ENCODE results near the gene FSTL1.

The FSTL1 gene, protein sequence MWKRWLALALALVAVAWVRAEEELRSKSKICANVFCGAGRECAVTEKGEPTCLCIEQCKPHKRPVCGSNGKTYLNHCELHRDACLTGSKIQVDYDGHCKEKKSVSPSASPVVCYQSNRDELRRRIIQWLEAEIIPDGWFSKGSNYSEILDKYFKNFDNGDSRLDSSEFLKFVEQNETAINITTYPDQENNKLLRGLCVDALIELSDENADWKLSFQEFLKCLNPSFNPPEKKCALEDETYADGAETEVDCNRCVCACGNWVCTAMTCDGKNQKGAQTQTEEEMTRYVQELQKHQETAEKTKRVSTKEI

DNA sequence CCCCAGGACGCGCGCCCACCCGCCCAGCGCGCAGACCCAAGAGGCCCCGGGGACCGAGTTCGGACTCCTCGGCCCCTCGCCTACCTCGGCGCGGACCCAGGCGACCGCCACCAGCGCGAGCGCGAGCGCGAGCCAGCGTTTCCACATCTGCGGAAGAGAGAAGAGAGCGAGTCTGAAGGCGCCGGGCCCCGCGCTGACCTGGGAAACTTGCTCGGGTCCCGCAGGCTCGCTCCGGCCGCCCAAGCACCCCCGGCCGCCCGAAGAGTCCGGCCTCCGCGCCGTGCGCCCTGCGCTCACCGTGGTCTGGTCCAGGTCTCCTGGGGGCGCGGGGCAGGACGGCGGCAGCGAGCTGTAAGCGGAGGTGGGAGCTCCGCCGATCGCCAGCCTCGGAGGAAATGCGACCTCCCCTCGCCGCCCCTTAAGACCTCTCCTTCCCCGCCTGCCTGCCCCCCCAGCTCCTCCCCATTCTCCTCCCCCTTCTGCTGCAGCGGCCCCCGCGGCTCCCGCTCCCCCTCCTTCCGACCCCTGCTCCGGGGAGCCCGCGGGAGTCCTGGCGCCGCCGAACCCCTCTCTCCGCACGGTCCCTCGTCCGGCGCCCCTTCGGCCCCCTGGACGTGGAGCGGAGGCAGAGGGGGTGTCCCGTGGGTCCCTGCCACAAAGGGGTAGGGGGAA lies at the start of gene FSTL1:
FSTL1 (minus strand) TSS at position 393 of the 672 bp plus-strand sequence; CDS start at position 147, 246 bp downstream.
- no peak for DNase-seq

DNA sequence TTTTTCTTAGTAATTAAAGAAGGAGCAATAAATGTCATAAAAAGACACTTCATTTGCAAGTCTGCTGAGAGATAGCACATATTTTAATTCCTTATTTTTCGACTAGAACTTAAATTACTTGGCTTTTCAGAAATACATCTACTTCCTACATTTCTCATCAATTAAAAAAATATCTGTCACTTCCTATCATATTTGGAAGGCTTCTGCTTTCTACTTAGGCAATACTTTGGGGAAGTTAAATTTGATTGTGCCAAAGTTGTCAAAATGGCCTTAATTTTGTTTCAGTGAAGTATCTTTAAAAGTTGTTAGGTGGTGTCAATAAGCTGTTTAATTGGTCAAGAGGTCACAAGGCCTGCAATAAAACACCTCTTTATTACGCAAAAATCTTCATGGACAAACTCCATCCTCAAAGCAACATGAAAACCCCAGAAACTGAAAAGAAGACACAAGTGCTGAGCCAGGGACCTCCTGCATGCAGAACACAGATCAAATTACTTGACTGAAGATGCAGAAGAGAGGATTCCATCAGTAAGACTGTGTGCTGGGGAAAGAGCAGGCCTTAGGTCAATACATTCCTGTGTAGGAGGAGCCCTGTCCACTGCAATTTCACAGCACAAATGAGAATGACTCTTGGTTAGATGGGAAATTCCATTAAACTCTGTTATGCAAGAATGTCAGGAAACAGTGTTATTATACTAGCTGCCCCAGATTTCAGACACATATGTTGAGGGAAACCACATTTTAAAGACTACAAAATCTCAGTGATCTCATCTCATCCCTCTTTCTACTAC lies 48.0 kb upstream of the FSTL1 start:
- DNase-seq: no peak

DNA sequence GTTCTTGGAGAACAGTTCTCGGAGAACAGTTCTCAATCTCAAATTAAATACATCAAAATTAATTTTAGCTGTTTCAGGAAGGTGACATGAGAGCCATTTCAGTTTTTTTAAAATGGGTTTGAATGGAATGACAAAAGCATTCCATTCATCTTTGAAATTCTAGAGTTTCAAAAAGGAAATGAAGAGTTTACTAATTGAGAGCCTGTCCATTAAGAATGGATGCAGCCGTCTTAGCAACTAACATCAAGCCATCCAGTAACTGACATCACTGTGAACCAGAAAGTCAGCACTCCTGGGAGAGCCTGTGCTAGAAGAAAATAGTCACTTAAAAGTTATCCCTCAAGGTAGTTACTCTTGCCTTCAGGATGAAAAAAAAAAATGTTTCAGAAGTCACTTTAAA lies 47.0 kb upstream of the FSTL1 start:
- no peak for DNase-seq

DNA sequence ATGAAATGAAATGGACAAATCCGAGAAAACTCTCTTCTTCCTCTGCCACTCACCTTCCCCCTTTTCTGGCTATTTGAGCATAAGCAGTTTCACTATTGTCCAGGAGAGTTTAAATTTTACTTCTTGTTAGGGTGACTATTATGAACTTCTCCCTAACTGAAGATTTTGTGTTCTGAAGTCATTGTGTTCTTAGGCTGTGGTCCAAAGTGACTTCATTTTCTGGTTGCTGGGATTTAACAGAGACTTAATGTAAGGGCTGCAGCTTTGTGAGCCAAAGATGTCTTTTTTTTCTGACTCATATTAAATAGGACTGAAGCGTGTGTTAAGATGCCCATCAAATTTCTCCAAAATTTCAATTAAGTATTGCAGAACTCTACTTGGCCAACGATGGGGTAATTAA lies 46.5 kb upstream of the FSTL1 start:
- no peak for DNase-seq

DNA sequence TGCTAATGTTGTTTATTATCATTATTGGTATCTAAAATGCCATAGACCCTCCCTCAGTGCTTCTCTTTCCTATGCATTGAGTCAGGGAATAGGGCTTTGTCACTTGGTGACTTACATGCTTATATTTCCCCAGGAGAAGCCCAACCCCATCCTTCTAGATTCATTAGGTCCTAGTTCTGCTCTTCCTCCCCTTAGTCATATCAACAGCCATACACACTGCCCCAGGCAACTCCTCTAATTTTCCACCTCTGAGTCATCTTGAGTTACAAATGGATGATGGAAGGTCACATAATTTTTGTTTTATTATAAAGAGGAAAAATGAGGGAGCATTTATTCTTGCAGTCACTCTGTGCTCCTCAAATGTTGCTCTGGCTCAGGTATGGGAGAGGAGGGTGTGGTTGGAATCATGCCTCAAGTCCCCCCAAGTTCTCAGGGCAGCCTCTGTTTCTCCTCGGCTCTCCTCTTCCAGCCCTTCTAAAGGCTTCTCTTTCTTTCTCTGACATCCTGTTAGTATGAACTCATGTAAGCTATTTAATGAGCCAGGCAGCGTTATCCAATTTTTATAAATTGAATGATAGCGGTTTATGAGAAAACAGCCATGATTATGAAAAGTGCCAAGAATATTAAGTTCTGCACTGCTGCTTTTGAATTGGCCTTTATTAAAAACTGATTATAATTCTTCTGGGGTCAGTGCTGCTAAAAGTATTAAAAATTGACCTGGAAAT lies 45.6 kb upstream of the FSTL1 start:
- no peak for DNase-seq

DNA sequence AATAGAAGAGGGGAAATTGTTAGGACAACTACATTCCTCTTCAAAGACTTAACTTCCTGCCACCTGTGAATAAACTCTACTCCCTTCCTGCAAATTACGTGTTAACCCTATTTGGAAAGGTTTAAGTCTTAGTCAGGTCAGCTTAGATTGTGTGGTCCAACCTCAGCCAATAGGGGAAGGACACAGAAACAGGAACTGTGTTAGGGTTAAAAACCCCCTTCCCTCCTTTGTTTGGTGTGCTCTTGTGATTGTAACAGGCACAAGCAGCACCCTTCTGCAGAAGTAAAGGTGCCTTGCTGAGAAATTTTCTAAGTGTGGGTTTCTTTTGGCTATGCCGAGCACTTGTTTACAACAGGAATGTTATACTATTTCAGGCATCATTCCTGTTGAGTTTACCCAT lies 45.0 kb upstream of the FSTL1 start:
- DNase-seq: no peak

DNA sequence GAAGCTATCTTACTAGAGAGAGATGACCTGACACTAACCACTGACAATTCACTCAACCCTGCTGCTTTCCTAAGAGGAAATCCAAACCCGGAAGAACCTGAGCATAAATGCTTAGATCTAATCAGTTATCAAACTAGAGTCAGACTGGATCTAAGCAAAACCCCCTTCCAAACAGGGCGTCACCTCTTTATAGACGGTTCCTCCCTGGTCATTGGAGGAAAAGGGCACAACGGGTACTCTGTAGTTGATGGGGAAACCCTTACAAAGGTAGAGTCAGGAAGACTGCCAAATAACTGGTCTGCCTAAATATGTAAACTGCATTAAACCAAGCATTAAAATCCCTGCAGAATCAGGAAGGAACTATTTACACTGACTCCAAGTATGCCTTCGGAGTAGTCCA lies 41.3 kb upstream of the FSTL1 start:
- DNase-seq: no peak

DNA sequence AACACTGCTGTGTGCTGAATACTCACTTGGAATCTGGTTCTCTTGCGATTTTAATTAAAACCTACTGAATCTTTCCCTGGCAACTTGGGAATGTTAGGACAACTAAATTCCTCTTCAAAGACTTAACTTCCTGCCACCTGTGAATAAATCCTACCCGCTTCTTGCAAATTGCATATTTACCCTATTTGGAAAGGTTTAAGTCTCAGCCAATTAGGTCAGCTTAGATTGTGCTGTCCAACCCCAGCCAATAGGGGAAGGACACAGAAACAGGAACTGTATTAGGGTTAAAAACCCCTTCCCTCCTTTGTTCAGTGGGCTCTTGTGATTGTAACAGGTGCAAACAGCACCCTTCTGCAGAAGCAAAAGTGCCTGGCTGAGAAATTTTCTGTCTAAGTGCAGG lies 38.6 kb upstream of the FSTL1 start:
- no peak for DNase-seq

DNA sequence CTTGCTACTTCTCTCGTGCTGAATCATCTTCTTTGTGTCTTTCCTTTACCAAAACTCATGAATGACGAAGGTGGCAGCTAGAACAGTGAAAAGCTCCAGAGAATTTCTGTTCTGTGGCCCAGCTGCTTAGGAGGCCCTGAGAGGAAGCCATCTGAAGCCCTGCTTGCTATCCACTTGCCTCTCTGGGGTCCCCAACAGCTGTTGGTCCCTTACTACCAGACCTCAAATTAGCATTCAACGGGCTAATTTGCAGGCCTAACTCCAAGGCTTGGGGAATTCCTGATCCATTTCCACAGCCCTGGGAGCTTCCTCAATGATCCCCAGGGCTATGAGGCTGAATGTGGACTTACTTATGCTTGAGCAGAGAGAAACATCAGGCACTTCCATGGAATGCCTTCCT lies 37.5 kb upstream of the FSTL1 start:
- DNase-seq: no peak

DNA sequence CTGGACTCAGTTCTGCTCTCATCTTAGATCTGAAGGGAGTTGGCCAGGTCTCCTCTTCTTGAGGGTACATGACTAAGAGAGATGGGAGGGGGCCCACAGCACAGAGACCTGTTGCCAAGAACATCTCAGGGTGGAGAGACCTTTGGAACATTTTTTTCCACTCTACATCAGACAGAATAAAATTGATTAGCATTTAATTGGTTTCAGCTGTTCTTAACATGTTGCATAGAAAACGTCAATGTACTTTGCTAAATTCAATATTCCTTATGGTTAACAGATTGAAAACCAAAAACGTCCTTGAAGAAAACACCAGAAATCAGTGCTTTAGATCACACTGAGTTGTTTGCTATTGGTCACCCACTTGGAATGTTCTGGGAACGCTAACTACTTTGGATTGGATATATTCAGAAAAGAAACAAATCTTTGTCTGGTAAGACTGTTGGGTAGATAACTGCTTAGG lies 36.4 kb upstream of the FSTL1 start:
- DNase-seq: no peak

DNA sequence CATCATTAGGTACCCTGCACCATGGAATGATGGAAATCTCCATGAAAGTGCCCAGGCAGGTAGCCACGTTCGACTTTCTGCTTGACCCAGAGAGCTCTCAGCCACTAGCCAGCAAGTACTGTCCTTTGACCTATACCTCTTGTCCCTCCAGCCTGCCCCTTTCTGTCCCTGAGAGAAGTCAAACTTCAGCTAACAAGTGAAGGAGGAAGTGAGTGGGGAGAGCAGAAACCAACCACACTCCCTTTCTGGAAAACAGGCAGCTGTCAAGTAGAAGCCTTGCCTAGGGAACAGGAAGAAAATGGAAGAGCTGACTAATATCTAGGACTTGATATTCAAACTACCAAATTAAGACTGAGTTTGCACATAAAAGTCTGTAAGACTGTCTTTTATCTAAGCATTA lies 30.3 kb upstream of the FSTL1 start:
- no peak for DNase-seq

DNA sequence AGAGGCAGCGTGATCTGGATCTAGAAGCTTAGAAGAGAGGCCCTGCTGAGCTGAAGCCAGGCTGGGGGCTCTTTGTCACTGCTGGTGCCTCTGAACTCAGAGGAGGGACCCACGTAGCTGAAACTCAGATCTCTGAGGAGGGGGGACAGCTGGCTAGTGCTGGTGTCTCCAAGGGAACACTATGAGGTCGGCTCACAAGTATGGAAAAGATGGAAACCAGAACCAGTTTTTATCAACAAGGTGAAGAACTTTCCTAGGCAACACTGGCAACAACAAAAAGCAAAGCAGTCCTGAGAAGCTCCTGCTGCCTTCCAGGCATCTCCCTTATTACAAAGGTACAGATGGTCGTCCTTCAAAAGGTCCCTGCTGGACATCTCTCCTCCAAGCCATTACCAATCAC lies 27.0 kb upstream of the FSTL1 start:
- DNase-seq: no peak

DNA sequence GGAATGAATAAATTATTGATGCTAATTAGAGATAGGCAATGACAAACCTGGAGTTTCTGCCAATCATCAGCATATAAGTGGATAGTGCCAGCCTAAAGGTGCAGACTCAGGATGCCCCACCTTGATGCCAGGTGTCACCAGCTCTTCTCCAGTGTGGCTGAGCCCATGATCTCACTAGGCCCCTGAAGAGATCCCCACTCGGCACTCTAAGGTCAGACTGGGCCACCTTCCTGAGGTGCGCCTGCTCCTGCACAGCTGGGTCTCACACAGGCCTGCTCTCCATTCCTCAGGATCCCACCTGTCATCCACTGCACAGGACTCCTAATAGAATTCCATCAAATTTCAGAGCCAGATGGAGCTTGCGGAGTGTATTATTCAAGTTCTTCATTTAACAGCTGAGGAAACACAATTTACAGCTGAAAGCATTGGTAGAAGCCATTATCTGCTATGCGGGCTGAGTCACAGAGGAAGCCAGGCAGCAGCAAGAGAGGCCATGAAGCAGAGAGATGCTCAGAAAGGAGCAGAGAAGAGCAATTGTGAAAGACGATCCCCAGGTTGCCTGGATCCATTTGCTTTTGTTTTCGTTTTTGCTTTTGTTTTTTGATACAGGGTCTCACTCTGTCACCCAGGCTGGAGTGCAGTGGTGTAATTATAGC lies 25.1 kb upstream of the FSTL1 start:
- DNase-seq: no peak

DNA sequence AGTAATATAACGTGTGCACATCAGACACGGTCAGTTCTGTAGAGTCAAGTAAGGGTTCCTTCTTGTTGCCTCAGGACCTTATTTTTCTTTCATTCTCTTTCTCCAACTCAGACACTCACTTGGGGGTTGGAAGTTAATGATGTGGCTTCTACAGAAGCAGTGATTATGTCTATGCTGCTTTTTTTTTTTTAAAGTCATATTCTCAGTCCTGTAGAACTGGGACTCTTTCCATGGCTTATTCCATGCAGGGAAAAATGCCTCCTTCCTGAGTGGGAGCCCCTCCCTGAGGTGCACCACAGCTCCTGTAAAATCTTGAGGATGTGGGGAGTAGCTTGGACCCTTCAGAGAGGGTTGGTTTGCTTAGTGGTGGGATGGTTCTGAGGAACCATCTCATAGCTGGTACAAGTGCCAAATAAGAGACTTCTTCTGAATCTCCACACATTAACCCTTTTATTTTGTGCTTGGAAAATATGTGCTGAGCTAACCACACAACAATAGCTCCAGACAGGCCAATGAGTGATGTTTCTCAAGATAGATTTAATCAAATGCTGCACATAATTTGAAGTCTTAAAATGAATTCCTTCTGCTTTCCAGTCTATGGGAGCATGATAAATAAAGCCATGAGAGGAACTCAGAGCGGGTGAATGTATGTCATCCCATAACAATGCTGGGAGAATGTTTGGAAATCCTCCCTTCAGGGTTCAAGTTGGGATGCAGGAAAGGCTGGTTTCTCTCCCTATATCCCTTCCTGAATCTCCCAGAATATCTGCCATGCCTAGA lies 23.3 kb upstream of the FSTL1 start:
- DNase-seq: no peak

DNA sequence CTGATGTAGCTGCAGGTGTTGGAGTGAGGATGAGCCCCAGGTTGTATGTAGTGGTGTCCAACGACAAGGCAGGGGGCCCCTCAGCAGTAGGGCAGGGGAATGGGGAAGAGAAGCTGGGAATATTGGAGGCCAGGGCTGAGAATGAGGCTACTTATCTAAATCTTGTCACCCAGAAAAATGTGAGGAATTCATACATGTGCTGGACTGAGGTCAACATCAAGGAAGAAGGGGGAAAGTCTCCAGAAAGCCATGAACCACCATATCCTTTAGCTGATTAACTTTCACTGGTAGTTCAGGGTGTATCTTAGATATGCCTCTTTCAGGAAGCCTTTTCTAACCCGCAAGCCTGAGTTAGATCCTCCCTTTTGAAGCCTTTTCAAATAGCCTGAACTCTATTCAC lies 22.6 kb upstream of the FSTL1 start:
- no peak for DNase-seq

DNA sequence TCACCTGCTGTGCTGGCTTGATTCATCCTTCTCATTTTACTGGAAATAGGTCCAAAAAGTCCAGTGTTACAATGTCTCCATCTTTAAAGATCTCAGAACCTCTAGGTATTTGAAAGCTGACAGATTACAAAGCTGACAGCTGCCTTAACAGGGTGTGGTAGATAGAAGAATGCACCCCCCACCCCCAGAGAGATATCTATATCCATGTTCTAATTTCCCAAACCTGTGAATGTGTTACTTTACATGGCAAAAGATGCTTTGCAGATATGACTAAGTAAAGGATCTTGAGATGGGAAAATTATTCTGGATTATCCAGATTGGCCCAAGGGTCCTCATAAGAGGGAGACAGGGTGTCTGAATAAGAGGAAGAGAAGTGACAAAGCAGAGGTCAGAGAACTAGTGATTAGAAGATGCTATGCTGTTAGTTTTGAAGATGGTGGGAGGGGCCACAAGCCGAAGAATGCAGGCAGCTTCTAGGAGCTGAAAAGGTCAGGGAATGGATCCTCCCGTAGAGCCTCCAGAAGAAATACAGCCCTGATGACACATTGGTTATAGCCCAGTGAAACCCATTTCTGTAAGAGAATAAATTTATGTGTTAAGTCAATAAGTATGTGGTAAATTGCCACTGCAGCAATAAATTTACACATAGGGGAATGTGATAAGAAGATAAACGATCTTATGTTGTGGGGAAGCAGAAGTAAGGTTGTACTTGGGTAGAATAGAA lies 21.5 kb upstream of the FSTL1 start:
- DNase-seq: no peak

DNA sequence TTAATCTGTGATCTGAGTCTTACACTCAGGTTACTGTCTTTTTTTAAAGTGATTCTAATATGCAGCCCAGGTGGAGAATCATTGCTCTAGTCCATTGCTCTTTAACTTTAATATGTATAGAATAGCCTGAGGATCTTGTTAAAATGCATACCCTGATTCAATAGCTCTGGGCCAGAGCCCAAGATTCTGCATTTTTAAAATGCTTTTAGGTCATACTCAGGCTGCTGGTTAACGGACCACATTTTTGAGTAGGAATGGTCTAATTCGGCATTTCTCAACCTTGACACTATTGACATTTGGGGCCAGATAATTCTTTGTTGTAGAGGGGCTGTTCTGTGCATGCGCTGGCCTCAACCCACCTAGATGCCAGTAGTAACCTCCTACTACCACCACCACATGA lies 20.9 kb upstream of the FSTL1 start:
- no peak for DNase-seq

DNA sequence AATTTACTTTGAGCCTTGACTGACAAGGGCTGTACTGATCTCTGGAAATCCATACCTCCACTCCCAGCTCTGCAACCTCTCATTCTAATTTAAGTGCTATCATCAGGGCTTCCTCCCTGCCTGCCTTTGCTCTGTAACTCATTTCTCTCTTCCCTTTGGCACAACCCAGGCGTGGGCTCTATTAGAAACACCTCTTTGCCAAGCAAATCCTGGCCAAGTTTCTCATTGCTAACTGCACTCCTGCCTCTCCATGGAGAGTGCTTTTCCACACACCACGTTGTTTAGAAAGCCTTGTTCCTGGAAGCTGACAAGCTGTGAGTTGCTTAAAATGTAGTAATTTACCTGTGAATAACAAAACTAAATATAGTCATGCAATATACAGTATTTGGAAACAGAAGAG lies 20.1 kb upstream of the FSTL1 start:
- DNase-seq: no peak

DNA sequence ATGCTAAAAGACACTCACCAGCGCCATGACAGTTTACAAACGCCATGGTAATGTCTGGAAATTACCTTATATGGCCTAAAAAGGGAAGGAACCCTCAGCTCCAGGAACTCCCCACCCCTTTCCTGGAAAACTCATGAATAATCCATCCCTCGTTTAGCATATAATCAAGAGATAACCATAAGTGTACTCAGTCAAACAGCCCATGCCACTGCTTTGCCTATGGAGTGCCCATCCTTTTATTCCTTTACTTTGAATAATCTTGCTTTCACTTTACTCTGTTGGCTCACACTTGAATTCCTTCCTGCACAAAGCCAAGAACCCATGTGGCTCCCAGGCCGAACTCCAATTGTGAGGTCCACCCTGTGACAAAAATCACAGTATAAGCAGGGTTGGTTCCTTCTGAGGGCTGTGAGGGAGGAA lies 19.1 kb upstream of the FSTL1 start:
- no peak for DNase-seq

DNA sequence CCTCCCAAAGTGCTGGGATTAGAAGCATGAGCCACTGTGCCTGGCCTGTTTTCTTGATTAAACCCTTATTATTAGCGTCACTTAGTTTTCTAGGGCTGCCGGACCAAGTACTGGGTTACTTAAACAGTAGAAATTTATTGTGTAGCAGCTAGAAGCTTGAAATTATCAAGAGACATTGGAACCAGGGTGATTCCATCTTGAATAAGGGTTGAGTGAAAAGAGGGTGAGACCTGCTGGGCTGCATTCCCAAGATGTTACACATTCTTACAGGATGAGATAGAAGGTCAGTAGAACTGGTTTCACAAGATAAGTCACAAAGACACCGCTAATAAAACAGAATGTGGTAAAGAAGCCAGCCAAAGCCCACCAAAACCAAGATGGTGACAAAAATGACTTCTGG lies 18.6 kb upstream of the FSTL1 start:
- DNase-seq: no peak

DNA sequence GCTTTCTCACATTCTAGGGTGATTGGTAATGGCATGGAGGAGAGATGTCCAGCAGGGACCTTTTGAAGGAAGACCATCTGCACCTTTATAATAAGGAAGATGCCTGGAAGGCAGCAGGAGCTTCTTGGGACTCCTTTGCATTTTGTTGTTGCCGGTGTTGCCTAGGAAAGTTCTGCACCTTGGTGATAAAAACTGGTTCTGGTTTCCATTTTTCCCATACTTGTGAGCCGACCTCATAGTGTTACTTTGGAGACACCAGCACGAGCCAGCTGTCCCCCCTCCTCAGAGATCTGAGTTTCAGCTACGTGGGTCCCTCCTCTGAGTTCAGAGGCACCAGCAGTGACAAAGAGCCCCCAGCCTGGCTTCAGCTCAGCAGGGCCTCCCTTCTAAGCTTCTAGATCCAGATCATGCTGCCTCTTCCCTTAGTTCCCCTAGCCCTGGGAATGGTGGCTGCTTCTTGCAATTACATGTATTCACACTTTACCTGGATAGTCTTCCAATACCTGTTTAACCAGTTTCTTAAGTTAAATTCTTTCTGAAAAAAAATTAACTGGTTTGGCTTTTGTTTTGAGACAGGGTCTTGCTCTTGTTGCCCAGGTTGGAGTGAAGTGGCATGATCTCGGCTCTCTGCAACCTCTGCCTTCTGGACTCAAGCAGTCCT lies 18.0 kb upstream of the FSTL1 start:
- DNase-seq: no peak
